PC-9 (cell line): Measurements from ENCODE around the gene AVPI1. TPM values are rescaled to one million over a fixed set of nuclear protein-coding genes. Genes with fewer than 3 reads are reported as not detected.
A peak's percentile ranks its signal among the peaks of the same experiment; 100 is the strongest.

ENCODE experiments used
- BruUV-seq: library from RNA; stranded (reverse); fragments of 400-500 nt; replicated peaks from 2 replicates; lab custom pipeline; 2021; lab: Mats Ljungman, UMichigan
- CTCF ChIA-PET: fragments of 300-600 bp; sonication (Branson Sonifier 250); formaldehyde crosslinking; loops from one replicate; lab custom pipeline; 2022; ENCODE audit warnings: antibody characterized with exemption; lab: Charles Lee
- POLR2A ChIA-PET: fragments of 300-600 bp; sonication (Branson Sonifier 250); formaldehyde crosslinking; loops from one replicate; lab custom pipeline; 2022; ENCODE audit warnings: antibody characterized with exemption; ENCODE audit not compliant: unreplicated experiment; lab: Charles Lee
- DNase-seq, 2 experiments: peaks; one replicate each; pipeline versions ENCODE4 v3.0.0 to v3.0.0-alpha.2; 2015 to 2022; ENCODE audit warnings: mixed read lengths in 1 of 2
- H2AFZ ChIP-seq: fragments of 200-600 bp; sonication (generic); 2 replicates; pipeline ENCODE4 v1.8.1; 2017; ENCODE audit warnings: antibody characterized with exemption
- H3F3A ChIP-seq: fragments of 200-600 bp; sonication (generic); 2 replicates; pipeline ENCODE4 v1.8.1; 2017; ENCODE audit warnings: antibody characterized with exemption, mild to moderate bottlenecking, low read depth; ENCODE audit not compliant: insufficient read depth
- H3K27ac ChIP-seq: fragments of 200-600 bp; sonication (generic); 2 replicates; pipeline ENCODE4 v1.6.1; 2016; ENCODE audit warnings: mixed run types
- H3K27me3 ChIP-seq: fragments of 200-600 bp; sonication (generic); 2 replicates; pipeline ENCODE4 v1.6.1; 2016; ENCODE audit warnings: low read depth, mixed run types; ENCODE audit not compliant: insufficient read depth
- H3K36me3 ChIP-seq: fragments of 200-600 bp; sonication (generic); 2 replicates; pipeline ENCODE4 v1.6.1; 2016; ENCODE audit warnings: low read depth, mixed run types
- H3K4me1 ChIP-seq: fragments of 200-600 bp; sonication (generic); replicated peaks from 2 replicates; pipeline ENCODE4 v1.6.1; 2016; ENCODE audit warnings: mixed run types; ENCODE audit not compliant: insufficient read depth
- H3K4me2 ChIP-seq: fragments of 200-600 bp; sonication (generic); 2 replicates; pipeline ENCODE4 v1.6.1; 2017; ENCODE audit warnings: mixed run types
- H3K4me3 ChIP-seq: fragments of 200-600 bp; sonication (generic); 2 replicates; pipeline ENCODE4 v1.6.1; 2016; ENCODE audit warnings: mixed run types
- H3K79me2 ChIP-seq: fragments of 200-600 bp; sonication (generic); 2 replicates; pipeline ENCODE4 v1.6.1; 2017; ENCODE audit warnings: low read depth, mixed run types
- H3K9me2 ChIP-seq: fragments of 200-600 bp; sonication (generic); 2 replicates; pipeline ENCODE4 v1.8.1; 2017; ENCODE audit warnings: mild to moderate bottlenecking; ENCODE audit not compliant: insufficient read depth
- H3K9me3 ChIP-seq: fragments of 200-600 bp; sonication (generic); 2 replicates; pipeline ENCODE4 v1.8.1; 2016; ENCODE audit warnings: low read depth; ENCODE audit not compliant: insufficient read depth
- H4K20me1 ChIP-seq: fragments of 200-600 bp; sonication (generic); 2 replicates; pipeline ENCODE4 v1.8.1; 2017; ENCODE audit not compliant: insufficient read depth
- EZH2 ChIP-seq: fragments of 200-600 bp; sonication (generic); IDR thresholded peaks from 2 replicates; pipeline ENCODE4 v1.8.0; 2017; ENCODE audit warnings: antibody characterized with exemption, low read depth
- intact Hi-C: fragments of 100-400 bp; cut with micrococcal nuclease; formaldehyde crosslinking; loops from one replicate; pipeline ENCODE4 v1.10.0; 2022; ENCODE audit not compliant: unreplicated experiment
- total RNA-seq: library from RNA; stranded (reverse); gene quantifications from 2 replicates; pipeline ENCODE4 v1.2.3, GENCODE V29; 2021
- TF ChIP-seq, protein P1 (sequence below): fragments of 200-600 bp; sonication (generic); conservative IDR thresholded peaks from 2 replicates; pipeline ENCODE4 v1.6.1; 2017; ENCODE audit warnings: mixed run types, antibody characterized with exemption, mild to moderate bottlenecking, moderate library complexity

Gene AVPI1
- total RNA-seq, 1 experiment from 2014 or later = 20.5 TPM

- no peak overlapping the region for H3K27ac ChIP-seq
- H3K4me1 ChIP-seq = peaks cover 24% of the 10 kb centered on the region
- peaks cover 23% of the 10 kb centered on the region for H3F3A ChIP-seq
- no peaks in the 10 kb centered on the region for H3K9me3 ChIP-seq
- H2AFZ ChIP-seq = no peak overlapping the region
- POLR2A ChIA-PET = interaction anchor here (0.5 kb wide), 1 partner anchor 22 kb away, joined by 3 read pairs; no protein-coding TSS in a partner anchor
- H3K4me3 ChIP-seq = no peak overlapping the region
- CTCF ChIA-PET = interaction anchor here (0.6 kb wide), 1 partner anchor 10 kb away, joined by 5 read pairs; no protein-coding TSS in a partner anchor
- H3K4me2 ChIP-seq = no peak overlapping the region
- TF ChIP-seq, protein P1, sequence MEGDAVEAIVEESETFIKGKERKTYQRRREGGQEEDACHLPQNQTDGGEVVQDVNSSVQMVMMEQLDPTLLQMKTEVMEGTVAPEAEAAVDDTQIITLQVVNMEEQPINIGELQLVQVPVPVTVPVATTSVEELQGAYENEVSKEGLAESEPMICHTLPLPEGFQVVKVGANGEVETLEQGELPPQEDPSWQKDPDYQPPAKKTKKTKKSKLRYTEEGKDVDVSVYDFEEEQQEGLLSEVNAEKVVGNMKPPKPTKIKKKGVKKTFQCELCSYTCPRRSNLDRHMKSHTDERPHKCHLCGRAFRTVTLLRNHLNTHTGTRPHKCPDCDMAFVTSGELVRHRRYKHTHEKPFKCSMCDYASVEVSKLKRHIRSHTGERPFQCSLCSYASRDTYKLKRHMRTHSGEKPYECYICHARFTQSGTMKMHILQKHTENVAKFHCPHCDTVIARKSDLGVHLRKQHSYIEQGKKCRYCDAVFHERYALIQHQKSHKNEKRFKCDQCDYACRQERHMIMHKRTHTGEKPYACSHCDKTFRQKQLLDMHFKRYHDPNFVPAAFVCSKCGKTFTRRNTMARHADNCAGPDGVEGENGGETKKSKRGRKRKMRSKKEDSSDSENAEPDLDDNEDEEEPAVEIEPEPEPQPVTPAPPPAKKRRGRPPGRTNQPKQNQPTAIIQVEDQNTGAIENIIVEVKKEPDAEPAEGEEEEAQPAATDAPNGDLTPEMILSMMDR = no peak
- TF ChIP-seq EZH2 = no peak
- DNase-seq = no peak
- BruUV-seq = no TSS peak
- H3K27me3 ChIP-seq = no peaks in the 10 kb centered on the region
- H3K79me2 ChIP-seq = peaks cover 7% of the 10 kb centered on the region
- no peaks in the 10 kb centered on the region for H3K9me2 ChIP-seq
- H4K20me1 ChIP-seq = no peaks in the 10 kb centered on the region
- intact Hi-C loops = no loop called here
- H3K36me3 ChIP-seq = no peaks in the 10 kb centered on the region
These were observed 36.0 kb upstream of the AVPI1 start for GRCh38 chr10:97723001-97723400.

- Histone ChIP-seq H3K4me3 (no peak overlapping the region), H3K4me1 (peaks cover 33% of the 10 kb centered on the region), H3F3A (peaks cover 30% of the 10 kb centered on the region), H3K4me2 (no peak overlapping the region), H3K9me3 (no peaks in the 10 kb centered on the region), H3K36me3 (no peaks in the 10 kb centered on the region), H3K79me2 (peaks cover 12% of the 10 kb centered on the region), H3K9me2 (no peaks in the 10 kb centered on the region), H2AFZ (no peak overlapping the region), H4K20me1 (no peaks in the 10 kb centered on the region), H3K27ac (no peak overlapping the region), H3K27me3 (no peaks in the 10 kb centered on the region)
- DNase-seq = no peak
- no TSS peak for BruUV-seq
- CTCF ChIA-PET = interaction anchor here (0.6 kb wide), 1 partner anchor 11 kb away, joined by 5 read pairs; no protein-coding TSS in a partner anchor
- POLR2A ChIA-PET = no interaction called here
- intact Hi-C loops = no loop called here
- TF ChIP-seq EZH2 = no peak
- TF ChIP-seq, protein P1 = no peak
These were observed 35.1 kb upstream of the AVPI1 start for GRCh38 chr10:97721871-97722780.

DNA sequence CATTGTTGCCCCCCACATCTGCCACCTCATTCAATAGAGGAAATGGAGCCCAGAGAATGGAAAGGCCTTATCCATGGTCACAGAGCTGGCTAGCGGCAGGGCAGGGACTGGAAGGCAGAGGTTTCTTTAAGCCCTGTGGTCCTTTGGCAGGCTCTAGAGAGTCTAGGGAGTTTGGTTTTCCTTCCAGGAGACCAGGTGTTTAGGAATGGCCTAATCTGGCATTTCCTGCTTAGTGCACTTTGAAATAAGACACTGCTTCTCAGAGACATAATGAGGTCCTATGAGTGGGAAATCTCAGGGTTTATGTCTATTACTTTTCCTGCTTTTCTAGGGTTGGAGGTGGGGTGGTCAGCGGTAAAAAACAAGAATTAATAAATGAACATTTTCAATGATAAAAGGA lies 32.6 kb upstream of the AVPI1 start:
- DNase-seq = no peak
- BruUV-seq = no TSS peak
- H3K36me3 ChIP-seq = no peaks in the 10 kb centered on the region
- peak overlapping the region; percentile 31 for H3K27ac ChIP-seq
- no peaks in the 10 kb centered on the region for H3K9me2 ChIP-seq
- no peak overlapping the region for H2AFZ ChIP-seq
- peaks cover 28% of the 10 kb centered on the region for H3F3A ChIP-seq
- intact Hi-C loops = loop anchor here (2.0 to 10.0 kb wide), 2 partner anchors 33 to 315 kb away; partner anchors contain the start of genes AVPI1 and RRP12
- ChIA-PET CTCF (no interaction called here), POLR2A (no interaction called here)
- H3K27me3 ChIP-seq = no peaks in the 10 kb centered on the region
- H3K4me3 ChIP-seq = no peak overlapping the region
- no peaks in the 10 kb centered on the region for H4K20me1 ChIP-seq
- no peak for TF ChIP-seq EZH2
- TF ChIP-seq, protein P1 = no peak
- no peaks in the 10 kb centered on the region for H3K9me3 ChIP-seq
- peaks cover 36% of the 10 kb centered on the region for H3K79me2 ChIP-seq
- H3K4me1 ChIP-seq = peaks cover 46% of the 10 kb centered on the region
- H3K4me2 ChIP-seq = peak overlapping the region; percentile 64
